HepG2 (cell line): ENCODE results near the gene RASGRF1. TPM values are rescaled to one million over a fixed set of nuclear protein-coding genes. Genes with fewer than 3 reads are reported as not detected.

ENCODE experiments used
- ATAC-seq: fragments of 200-7000 bp; cut with Tn5 transposase; 3 replicates; pipeline ENCODE4 v1.9.1; 2020; ENCODE audit warnings: mild to moderate bottlenecking, moderate library complexity
- BruUV-seq: library from RNA; stranded (reverse); fragments of 400-500 nt; replicated peaks from 2 replicates; lab custom pipeline; 2021; lab: Mats Ljungman, UMichigan
- CTCF ChIA-PET: fragments of 300-600 bp; formaldehyde crosslinking; extraction: SDS; loops from one replicate; lab custom pipeline; 2021; ENCODE audit warnings: low total read pairs, inconsistent platforms, low intra/inter-chr PET ratio; lab: Yijun Ruan, JAX
- POLR2A ChIA-PET: fragments of 350-600 bp; sonication (Branson Sonifier 250); formaldehyde crosslinking; loops from one replicate; lab custom pipeline; 2020; ENCODE audit warnings: antibody characterized with exemption, inconsistent platforms; lab: Yijun Ruan, JAX
- DNase-seq: peaks from one replicate; pipeline ENCODE4 v3.0.0-alpha.2; 2015; ENCODE audit warnings: low spot score
- FAIRE-seq: peaks from 3 replicates; lab custom pipeline; 2011; peaks lifted over from hg19 to GRCh38; lab: Jason Lieb, UNC
- H2AFZ ChIP-seq: one replicate; pipeline ENCODE4 v1.6.1; 2011; ENCODE audit warnings: low read length, inconsistent platforms
- H3K27ac ChIP-seq: fragments of 300-600 bp; 3 replicates; pipeline ENCODE4 v1.8.0; 2011; ENCODE audit warnings: mixed run types, mild to moderate bottlenecking, mixed read lengths, low read length, inconsistent platforms; ENCODE audit not compliant: insufficient read depth; ENCODE audit errors: extremely low read length
- H3K27me3 ChIP-seq, 2 experiments: fragments of 200-600 bp in 1 of 2; 2 replicates in 1 of 2; 3 replicates in 1 of 2; pipeline versions ENCODE4 v1.6.0 to v1.8.0; 2011; ENCODE audit warnings: low read length in 2 of 2, mild to moderate bottlenecking in 2 of 2, moderate library complexity in 2 of 2, inconsistent platforms in 1 of 2; ENCODE audit not compliant: insufficient read depth in 2 of 2, control insufficient read depth in 1 of 2
- H3K36me3 ChIP-seq, 2 experiments: fragments of 200-600 bp in 1 of 2; replicated peaks in 1 of 2; 2 replicates in 1 of 2; 3 replicates in 1 of 2; pipeline versions ENCODE4 v1.5.1 to v1.8.0; 2011; ENCODE audit warnings: low read length in 2 of 2, inconsistent platforms in 1 of 2; ENCODE audit not compliant: insufficient read depth in 2 of 2, control insufficient read depth in 1 of 2
- H3K4me1 ChIP-seq: 2 replicates; pipeline ENCODE4 v1.5.1; 2012; ENCODE audit warnings: low read length, inconsistent platforms; ENCODE audit not compliant: insufficient read depth
- H3K4me2 ChIP-seq: 2 replicates; pipeline ENCODE4 v1.6.0; 2011; ENCODE audit warnings: low read depth, low read length, inconsistent platforms
- H3K4me3 ChIP-seq, 3 experiments: fragments of 200-600 bp in 1 of 3; sonication (generic), shearing (Covaris generic) in 1 of 3; replicated peaks in 1 of 3; 2 replicates each; pipeline ENCODE4 v1.5.1; 2011 to 2016; ENCODE audit warnings: low read length in 3 of 3, inconsistent platforms in 2 of 3, low read depth in 2 of 3, mild to moderate bottlenecking in 2 of 3, control low read depth in 1 of 3, mixed read lengths in 1 of 3; ENCODE audit not compliant: insufficient read depth in 1 of 3
- H3K79me2 ChIP-seq: one replicate; pipeline ENCODE4 v1.6.1; 2011; ENCODE audit warnings: low read length, inconsistent platforms; ENCODE audit not compliant: insufficient read depth
- H3K9ac ChIP-seq: 2 replicates; pipeline ENCODE4 v1.6.0; 2011; ENCODE audit warnings: mild to moderate bottlenecking, low read depth, low read length, inconsistent platforms; ENCODE audit not compliant: insufficient read depth
- H3K9me3 ChIP-seq: 2 replicates; pipeline ENCODE4 v1.5.1; 2012; ENCODE audit warnings: mild to moderate bottlenecking, low read length
- H4K20me1 ChIP-seq: 2 replicates; pipeline ENCODE4 v1.6.0; 2011; ENCODE audit warnings: inconsistent platforms, mild to moderate bottlenecking, low read length, moderate library complexity; ENCODE audit not compliant: insufficient read depth
- HMG20A ChIP-seq: IDR thresholded peaks from 2 replicates; pipeline ENCODE4 v1.6.1; 2016; ENCODE audit warnings: borderline replicate concordance
- MED13 ChIP-seq: sonication (generic); formaldehyde crosslinking; IDR thresholded peaks from 2 replicates; pipeline ENCODE4 v1.5.0; 2020; ENCODE audit warnings: missing genetic modification reagents
- PITX1 ChIP-seq: sonication (generic); formaldehyde crosslinking; IDR thresholded peaks from 2 replicates; pipeline ENCODE4 v1.5.1; 2020; ENCODE audit warnings: mild to moderate bottlenecking, missing genetic modification reagents
- SALL1 ChIP-seq: sonication (generic); formaldehyde crosslinking; IDR thresholded peaks from 2 replicates; pipeline ENCODE4 v1.8.0; 2022; ENCODE audit warnings: mild to moderate bottlenecking, missing genetic modification reagents
- ZNF326 ChIP-seq: sonication (generic); formaldehyde crosslinking; IDR thresholded peaks from 2 replicates; pipeline ENCODE4 v1.4.0; 2020; ENCODE audit warnings: missing genetic modification reagents, borderline replicate concordance
- ZNF800 ChIP-seq: sonication (generic); formaldehyde crosslinking; IDR thresholded peaks from 2 replicates; pipeline ENCODE4 v1.4.0; 2020; ENCODE audit warnings: missing genetic modification reagents
- WGBS: methylation state at CpG from one replicate; pipeline ENCODE4 v1.1.6; 2017; ENCODE audit warnings: low lambda C conversion rate; 5-methylcytosine and 5-hydroxymethylcytosine counted together
- in situ Hi-C: cut with HindIII; loops from 2 replicates; pipeline ENCODE4 v1.10.0; 2017; ENCODE audit warnings: low pct_unique_long_range_greater_than_20kb; ENCODE audit not compliant: extremely low pct_ligation_motif_present
- intact Hi-C: fragments of 100-400 bp; cut with micrococcal nuclease; formaldehyde crosslinking; loops from one replicate; pipeline ENCODE4 v1.10.0; 2022; ENCODE audit not compliant: unreplicated experiment
- polyA plus RNA-seq, 8 experiments: library from polyadenylated mRNA; depleted of rRNA in 3 of 8; stranded (reverse) in 7 of 8; unstranded in 1 of 8; fragments of >200 nt; fragmentation: Illumina TruSeq in 4 of 8; extraction: Trizol in 4 of 8; gene quantifications; 2 replicates each; pipeline versions ENCODE4 v1.2.1 to v1.2.3, GENCODE V29; 2011 to 2016; ENCODE audit warnings: low read depth in 4 of 8, missing spikeins in 1 of 8, mixed read lengths in 1 of 8; ENCODE audit not compliant: insufficient read depth in 1 of 8
- total RNA-seq, 5 experiments: library from RNA; depleted of rRNA; stranded (reverse); fragments of >200 nt; fragmentation: Illumina TruSeq; extraction: Trizol; gene quantifications; 2 replicates each; pipeline ENCODE4 v1.2.3, GENCODE V29; 2016; ENCODE audit warnings: low read depth in 1 of 5

The RASGRF1 gene
- total and polyA plus RNA-seq, 2 of the 13 experiments (the other 11 are each of a cell fraction or from before 2014, with no cell fraction given), result 0.55 to 3.0 TPM

GRCh38 chr15:79051941-79052731, 38.4 kb downstream of the RASGRF1 start:
- 16% methylated on average over 3 of the region's 3 CpGs for WGBS
- no peak overlapping the region for H3K4me2 ChIP-seq
- H3K9me3 ChIP-seq, result no peaks in the 10 kb centered on the region
- FAIRE-seq (no peak), ATAC-seq (no peak), DNase-seq (no peak)
- CTCF ChIA-PET, result no interaction called here
- no peak overlapping the region for H3K4me3 ChIP-seq
- H3K79me2 ChIP-seq, result no peaks in the 10 kb centered on the region
- H3K27me3 ChIP-seq, result peaks cover 0 to 3% of the 10 kb centered on the region in 2 experiments; a peak in 1 of 5 replicates
- in situ Hi-C loops (no loop called here), intact Hi-C loops (no loop called here)
- no peaks in the 10 kb centered on the region for H3K36me3 ChIP-seq
- no peak overlapping the region for H3K9ac ChIP-seq
- no peak overlapping the region for H2AFZ ChIP-seq
- no peak overlapping the region for H3K27ac ChIP-seq
- no TSS peak for BruUV-seq
- H3K4me1 ChIP-seq, result 0 out of 2 replicates have a peak, but pooled peaks cover 5% of the 10 kb centered on the region
- no peak for TF ChIP-seq SALL1 (CRISPR knock-in tag)
- TF ChIP-seq MED13, result no peak
- TF ChIP-seq ZNF326 (CRISPR knock-in tag), result no peak
- TF ChIP-seq PITX1 (CRISPR knock-in tag), result no peak
- TF ChIP-seq HMG20A (CRISPR knock-in tag), result no peak
- no peak for TF ChIP-seq ZNF800 (CRISPR knock-in tag)
- no peaks in the 10 kb centered on the region for H4K20me1 ChIP-seq
- POLR2A ChIA-PET, result no interaction called here
